ENCODE data around the gene STRN3.
"Not testable (repeated sequence)": the region's sequence is repeated elsewhere in the genome, so short reads cannot be mapped to it uniquely, and the experiment has no call there.

STRN3 gene

GRCh38 chr14:31036552-31036951 lies 10.4 kb upstream of the STRN3 start:
- DNase-seq = no peak

DNA sequence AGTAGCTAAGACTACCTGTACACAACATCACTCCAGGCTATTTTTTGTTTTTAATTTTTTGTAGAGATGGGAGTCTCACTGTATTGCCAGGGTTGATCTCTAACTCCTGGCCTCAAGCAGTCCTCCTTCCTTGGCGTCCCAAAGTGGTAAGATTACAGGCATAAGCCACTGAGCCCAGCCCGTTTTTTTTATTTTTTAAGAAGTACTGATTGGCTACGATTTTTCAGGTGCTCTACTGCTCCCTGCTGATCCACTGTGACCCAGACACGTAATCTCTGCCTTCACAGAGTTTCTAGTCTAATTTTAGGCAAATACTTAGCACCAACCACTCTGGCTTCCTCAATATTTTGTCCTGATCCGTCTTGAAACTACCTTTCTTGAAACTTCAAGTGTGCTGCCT lies 4.3 kb upstream of the STRN3 start:
- no peak for DNase-seq

DNA sequence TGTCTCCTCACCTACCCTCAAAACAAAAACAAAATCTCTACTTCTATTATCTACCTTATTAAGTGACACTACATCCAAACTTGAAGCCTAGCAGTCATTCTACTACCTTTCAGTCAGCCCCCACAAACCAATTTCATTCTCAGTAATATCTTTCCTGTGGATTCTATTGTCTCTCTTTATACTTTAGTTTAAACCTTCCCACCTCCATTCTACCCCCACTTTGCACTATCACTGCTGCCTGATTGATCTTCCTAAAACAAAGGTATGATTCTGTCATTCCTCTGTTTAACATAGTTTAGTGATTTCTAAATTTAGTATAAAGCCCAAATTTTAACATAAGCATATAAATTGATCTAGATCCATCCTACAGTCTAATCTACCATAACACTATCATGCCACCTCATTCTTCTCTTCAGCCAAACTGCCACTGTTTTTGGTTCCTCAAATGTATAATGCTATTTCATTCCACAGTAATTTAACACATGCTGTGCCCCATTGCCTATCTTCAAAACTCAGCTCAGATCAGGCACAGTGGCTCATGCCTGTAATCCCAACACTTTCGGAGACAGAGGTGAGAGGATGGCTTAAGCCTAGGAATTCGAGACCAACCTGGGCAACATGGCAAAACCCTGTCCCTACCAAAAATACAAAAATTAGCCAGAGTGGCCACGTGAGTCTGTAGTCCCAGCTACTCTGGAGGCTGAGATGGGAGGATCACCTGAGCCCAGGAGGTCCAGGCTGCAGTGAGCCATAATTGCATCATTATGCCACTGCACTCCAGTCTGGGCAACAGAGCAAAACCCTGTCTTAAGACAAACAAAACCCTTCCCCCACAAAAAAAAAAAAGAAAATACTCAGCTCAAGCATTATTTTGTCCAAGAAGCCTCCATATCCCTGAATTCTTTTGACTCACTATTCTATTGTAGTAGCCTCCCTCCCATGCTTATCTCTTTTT lies 3.1 kb upstream of the STRN3 start:
- DNase-seq = no peak

GRCh38 chr14:31027847-31028246 lies 1.7 kb upstream of the STRN3 start:
- no peak for DNase-seq

- peak; percentile 93 for DNase-seq
These were observed 464 bp upstream of the STRN3 start for GRCh38 chr14:31026450-31027235.

DNA sequence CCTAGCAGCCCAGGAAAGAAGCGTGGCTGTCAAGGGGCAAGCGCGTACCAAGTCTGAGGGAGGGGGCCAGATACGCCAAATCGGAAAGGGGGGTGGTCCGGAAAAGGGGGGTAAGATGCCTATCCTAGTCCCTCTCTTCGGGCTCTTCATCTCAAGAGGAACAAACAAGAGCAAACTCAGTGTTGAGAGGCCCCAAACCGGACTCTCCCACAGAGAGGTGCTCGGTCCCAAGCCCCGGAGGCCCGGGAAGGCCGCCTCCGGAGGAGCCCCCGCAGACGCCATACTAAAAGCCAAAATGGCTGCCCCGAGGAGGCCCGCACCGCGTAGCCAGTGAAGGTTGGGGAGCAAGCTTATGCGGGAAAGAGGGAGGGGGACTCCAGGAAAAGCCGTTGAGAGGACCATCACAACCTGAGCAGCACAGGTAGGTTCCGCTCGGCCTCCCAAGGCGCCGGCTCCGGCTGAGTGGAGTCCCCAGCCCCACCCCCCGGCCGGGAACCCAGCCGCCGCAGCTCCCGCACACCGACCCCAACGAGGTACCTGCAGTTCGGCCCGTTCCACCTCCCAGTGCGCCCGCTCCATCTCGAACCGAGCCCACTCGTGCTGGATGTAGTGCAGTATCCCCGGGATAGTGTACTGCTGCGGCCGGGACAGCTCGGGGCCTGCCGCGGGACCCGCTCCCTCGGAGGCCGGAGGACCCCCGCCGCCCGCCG lies 657 bp downstream of the STRN3 start, which contains the start of gene AP4S1:
TSS of gene AP4S1 (plus strand) at position 283 of the 710 bp plus-strand sequence. CDS start 40,548 bp downstream, outside the sequence.
- DNase-seq = peak; percentile 60

DNA sequence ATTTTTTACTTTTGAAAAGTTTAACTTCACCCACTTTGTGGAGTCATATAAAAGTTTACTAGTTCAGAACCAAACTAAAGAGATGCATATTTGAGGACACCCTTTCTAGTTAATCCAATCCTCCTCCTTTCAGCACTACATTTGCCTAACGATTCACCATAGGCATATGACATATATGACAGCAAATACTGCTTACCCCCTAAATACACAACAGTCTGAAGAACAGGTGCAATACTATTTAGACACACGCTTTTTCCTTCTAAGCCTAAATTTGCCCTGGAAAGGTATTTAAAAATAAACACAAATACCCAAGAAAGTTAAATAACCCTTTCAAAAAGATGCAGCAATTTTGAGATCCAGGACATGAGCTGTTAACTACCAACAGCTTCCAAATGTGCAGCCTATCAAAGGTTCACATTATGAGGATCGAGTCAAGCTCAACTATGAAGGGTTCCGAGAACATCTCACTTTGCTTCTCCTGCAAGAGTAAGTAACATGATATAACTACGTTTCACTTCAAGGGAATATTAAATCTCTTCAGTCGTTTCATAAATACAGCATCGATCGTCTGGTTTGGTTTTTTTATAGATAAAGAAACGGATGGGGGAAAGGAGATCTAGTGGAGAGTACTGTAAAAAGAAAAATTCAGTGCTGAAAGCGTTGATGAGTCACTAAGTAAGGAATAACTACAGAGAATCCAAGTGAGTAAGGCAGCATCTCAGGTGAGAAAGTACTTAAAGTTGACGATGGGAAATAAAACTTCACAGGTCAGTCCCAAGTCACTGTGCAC lies 1.4 kb downstream of the STRN3 start:
- peak; percentile 25 for DNase-seq

GRCh38 chr14:31024010-31024480 lies 2.1 kb downstream of the STRN3 start:
- DNase-seq = no peak

- DNase-seq = no peak
These were observed 3.8 kb downstream of the STRN3 start for GRCh38 chr14:31022386-31022785.

GRCh38 chr14:31021576-31021949 lies 4.6 kb downstream of the STRN3 start:
- DNase-seq = no peak

- no peak for DNase-seq
These were observed 5.2 kb downstream of the STRN3 start for GRCh38 chr14:31020834-31021575.

- no peak for DNase-seq
These were observed 8.0 kb downstream of the STRN3 start for GRCh38 chr14:31018057-31018645.

GRCh38 chr14:31013841-31014240 lies 12.3 kb downstream of the STRN3 start:
- DNase-seq = no peak

GRCh38 chr14:31010935-31011334 lies 15.2 kb downstream of the STRN3 start:
- no peak for DNase-seq

DNA sequence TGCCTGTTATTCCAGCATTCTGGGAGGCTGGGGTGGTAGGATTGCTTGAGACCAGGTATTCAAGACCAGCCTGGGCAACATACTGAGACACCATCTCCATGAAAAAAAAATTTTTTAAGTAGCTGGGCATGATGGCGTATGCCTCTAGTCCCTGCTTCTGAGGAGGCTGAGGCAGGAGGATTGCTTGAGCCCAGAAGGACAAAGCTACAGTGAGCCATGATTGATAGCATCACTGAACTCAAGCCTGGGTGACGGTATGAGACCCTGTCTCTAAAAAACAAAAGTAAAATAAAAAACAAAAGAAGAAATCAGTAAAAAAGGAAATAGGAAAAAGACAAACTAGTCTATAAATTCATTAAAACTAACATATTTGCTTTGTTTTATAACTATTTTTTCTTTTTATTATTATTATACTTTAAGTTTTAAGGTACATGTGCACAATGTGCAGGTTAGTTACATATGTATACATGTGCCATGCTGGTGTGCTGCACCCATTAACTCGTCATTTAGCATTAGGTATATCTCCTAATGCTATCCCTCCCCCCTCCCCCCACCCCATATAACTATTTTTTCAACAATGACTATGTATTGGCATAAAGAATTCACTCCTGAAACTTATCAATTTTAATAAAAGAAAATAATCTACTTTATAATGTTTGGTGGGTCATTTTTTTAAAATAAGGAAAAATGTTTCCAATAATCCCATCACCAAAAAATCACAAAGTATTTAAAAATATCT lies 16.2 kb downstream of the STRN3 start:
- DNase-seq = no peak

DNA sequence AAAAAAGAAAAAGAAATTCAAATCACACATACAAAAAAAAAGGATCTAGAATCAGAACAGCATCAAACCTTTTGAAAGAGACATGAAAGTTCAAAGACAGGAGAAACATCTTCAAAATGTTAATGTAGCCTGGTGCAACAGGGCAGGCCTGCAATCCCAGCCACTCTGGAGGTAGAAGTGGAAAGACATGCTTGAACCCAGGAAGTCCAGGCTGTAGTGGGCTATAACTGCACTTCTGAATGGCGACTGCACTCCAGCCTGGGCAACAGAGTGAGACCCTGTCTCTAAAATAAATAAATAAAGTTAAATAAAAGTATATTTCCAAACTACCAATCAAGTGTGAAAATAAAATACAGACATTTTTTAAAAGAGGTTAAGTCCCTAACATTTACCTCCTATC lies 19.5 kb downstream of the STRN3 start:
- DNase-seq = no peak

- DNase-seq = not testable (repeated sequence)
These were observed 22.2 kb downstream of the STRN3 start for GRCh38 chr14:31004007-31004406.

GRCh38 chr14:31003284-31003683 lies 22.9 kb downstream of the STRN3 start:
- DNase-seq = no peak

GRCh38 chr14:31001339-31001658 lies 24.9 kb downstream of the STRN3 start:
- DNase-seq = no peak

- DNase-seq = no peak
These were observed 25.4 kb downstream of the STRN3 start for GRCh38 chr14:31000629-31001338.
